SU-DHL-6 (cell line): ENCODE measurements around the gene RILPL2.
"Not testable (repeated sequence)": the region's sequence is repeated elsewhere in the genome, so short reads cannot be mapped to it uniquely, and the experiment has no call there.

Experiments
- H2AFZ ChIP-seq: fragments of 200-600 bp; sonication (generic); 2 replicates; pipeline ENCODE4 v1.6.1; 2014; ENCODE audit warnings: low read depth, mild to moderate bottlenecking, moderate library complexity, mixed read lengths, antibody characterized with exemption, low read length; ENCODE audit not compliant: severe bottlenecking
- H3F3A ChIP-seq: fragments of 200-600 bp; shearing (Covaris generic); 2 replicates; pipeline ENCODE4 v1.6.0; 2016; ENCODE audit warnings: antibody characterized with exemption, mild to moderate bottlenecking; ENCODE audit not compliant: insufficient read depth
- H3K27ac ChIP-seq: fragments of 200-600 bp; sonication (generic); 2 replicates; pipeline ENCODE4 v1.5.1; 2016; ENCODE audit warnings: low read depth, mild to moderate bottlenecking, low read length, moderate library complexity, mixed read lengths
- H3K27me3 ChIP-seq: fragments of 200-600 bp; sonication (generic), shearing (Covaris generic); 2 replicates; pipeline ENCODE4 v1.6.0; 2014; ENCODE audit warnings: mild to moderate bottlenecking, low read length
- H3K36me3 ChIP-seq: fragments of 200-600 bp; sonication (generic); 2 replicates; pipeline ENCODE4 v1.6.1; 2014; ENCODE audit warnings: mild to moderate bottlenecking, low read length, mixed read lengths
- H3K4me2 ChIP-seq: fragments of 300-600, 200-600 bp; shearing (Covaris generic), sonication (generic); 2 replicates; pipeline ENCODE4 v1.6.0; 2014; ENCODE audit warnings: low read length, low read depth, mild to moderate bottlenecking; ENCODE audit not compliant: poor library complexity, severe bottlenecking
- H3K4me3 ChIP-seq: fragments of 200-600 bp; sonication (generic); 2 replicates; pipeline ENCODE4 v1.5.1; 2014; ENCODE audit warnings: antibody characterized with exemption, low read length, mild to moderate bottlenecking, mixed read lengths; ENCODE audit not compliant: insufficient read depth, poor library complexity, severe bottlenecking
- H3K79me2 ChIP-seq: fragments of 200-600 bp; sonication (generic); 2 replicates; pipeline ENCODE4 v1.6.1; 2014; ENCODE audit warnings: mild to moderate bottlenecking, low read length, moderate library complexity; ENCODE audit not compliant: insufficient read depth
- H3K9ac ChIP-seq: fragments of 200-600 bp; sonication (generic); 2 replicates; pipeline ENCODE4 v1.7.0; 2014; ENCODE audit warnings: mild to moderate bottlenecking, low read length
- H3K9me2 ChIP-seq: fragments of 200-600 bp; sonication (generic); replicated peaks from 2 replicates; pipeline ENCODE4 v1.6.1; 2014; ENCODE audit warnings: low read length; ENCODE audit not compliant: insufficient read depth
- H3K9me3 ChIP-seq: fragments of 200-600 bp; sonication (generic); 2 replicates; pipeline ENCODE4 v1.6.1; 2014; ENCODE audit warnings: low read length, mixed read lengths; ENCODE audit not compliant: insufficient read depth
- H4K20me1 ChIP-seq: fragments of 200-600 bp; sonication (generic); 2 replicates; pipeline ENCODE4 v1.6.1; 2014; ENCODE audit warnings: low read depth, mild to moderate bottlenecking, antibody characterized with exemption, low read length, moderate library complexity, mixed read lengths
- EZH2phosphoT487 ChIP-seq: fragments of 200-600 bp; sonication (generic), shearing (Covaris generic); conservative IDR thresholded peaks from 2 replicates; pipeline ENCODE4 v1.6.1; 2018; ENCODE audit warnings: mild to moderate bottlenecking, antibody characterized with exemption, low read length, moderate library complexity, mixed read lengths
- TF ChIP-seq, protein P1 (sequence below): fragments of 200-600 bp; sonication (generic); IDR thresholded peaks from one replicate; pipeline ENCODE4 v1.5.1; 2017; ENCODE audit warnings: antibody characterized with exemption, mild to moderate bottlenecking, low read length, moderate library complexity; ENCODE audit not compliant: insufficient read depth, poor library complexity, severe bottlenecking

RILPL2 gene

DNA sequence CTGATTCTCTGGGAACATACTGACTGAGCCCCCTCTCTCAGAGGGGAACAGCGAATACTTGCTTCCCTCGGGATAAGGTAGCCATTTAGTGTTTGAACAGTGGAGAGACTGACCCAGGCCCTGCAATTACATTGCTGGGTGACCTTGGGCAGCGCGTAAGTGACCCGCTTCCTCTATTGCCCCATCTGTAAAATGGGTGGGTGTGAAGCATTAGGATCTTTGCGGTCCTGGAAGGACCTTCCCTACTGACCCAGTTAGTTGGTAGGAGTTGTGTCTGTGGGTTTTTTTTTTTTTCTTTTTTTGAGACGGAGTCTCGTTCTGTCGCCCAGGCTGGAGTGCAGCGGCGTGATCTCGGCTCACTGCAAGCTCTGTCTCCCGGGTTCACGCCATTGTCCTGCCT is 53.8 kb downstream of the RILPL2 start:
- H3K27me3 ChIP-seq = no peaks in the 10 kb centered on the region
- no peak overlapping the region for H3K9ac ChIP-seq
- H4K20me1 ChIP-seq = no peaks in the 10 kb centered on the region
- H3K27ac ChIP-seq = no peak overlapping the region
- no peak overlapping the region for H3K4me3 ChIP-seq
- H3K4me2 ChIP-seq = no peak overlapping the region
- H3K79me2 ChIP-seq = no peaks in the 10 kb centered on the region
- TF ChIP-seq EZH2phosphoT487 = no peak
- TF ChIP-seq, protein P1, sequence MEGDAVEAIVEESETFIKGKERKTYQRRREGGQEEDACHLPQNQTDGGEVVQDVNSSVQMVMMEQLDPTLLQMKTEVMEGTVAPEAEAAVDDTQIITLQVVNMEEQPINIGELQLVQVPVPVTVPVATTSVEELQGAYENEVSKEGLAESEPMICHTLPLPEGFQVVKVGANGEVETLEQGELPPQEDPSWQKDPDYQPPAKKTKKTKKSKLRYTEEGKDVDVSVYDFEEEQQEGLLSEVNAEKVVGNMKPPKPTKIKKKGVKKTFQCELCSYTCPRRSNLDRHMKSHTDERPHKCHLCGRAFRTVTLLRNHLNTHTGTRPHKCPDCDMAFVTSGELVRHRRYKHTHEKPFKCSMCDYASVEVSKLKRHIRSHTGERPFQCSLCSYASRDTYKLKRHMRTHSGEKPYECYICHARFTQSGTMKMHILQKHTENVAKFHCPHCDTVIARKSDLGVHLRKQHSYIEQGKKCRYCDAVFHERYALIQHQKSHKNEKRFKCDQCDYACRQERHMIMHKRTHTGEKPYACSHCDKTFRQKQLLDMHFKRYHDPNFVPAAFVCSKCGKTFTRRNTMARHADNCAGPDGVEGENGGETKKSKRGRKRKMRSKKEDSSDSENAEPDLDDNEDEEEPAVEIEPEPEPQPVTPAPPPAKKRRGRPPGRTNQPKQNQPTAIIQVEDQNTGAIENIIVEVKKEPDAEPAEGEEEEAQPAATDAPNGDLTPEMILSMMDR = no peak
- H2AFZ ChIP-seq = no peak overlapping the region
- no peaks in the 10 kb centered on the region for H3K9me3 ChIP-seq
- no peaks in the 10 kb centered on the region for H3K9me2 ChIP-seq
- peaks cover 11% of the 10 kb centered on the region for H3F3A ChIP-seq
- no peaks in the 10 kb centered on the region for H3K36me3 ChIP-seq

DNA sequence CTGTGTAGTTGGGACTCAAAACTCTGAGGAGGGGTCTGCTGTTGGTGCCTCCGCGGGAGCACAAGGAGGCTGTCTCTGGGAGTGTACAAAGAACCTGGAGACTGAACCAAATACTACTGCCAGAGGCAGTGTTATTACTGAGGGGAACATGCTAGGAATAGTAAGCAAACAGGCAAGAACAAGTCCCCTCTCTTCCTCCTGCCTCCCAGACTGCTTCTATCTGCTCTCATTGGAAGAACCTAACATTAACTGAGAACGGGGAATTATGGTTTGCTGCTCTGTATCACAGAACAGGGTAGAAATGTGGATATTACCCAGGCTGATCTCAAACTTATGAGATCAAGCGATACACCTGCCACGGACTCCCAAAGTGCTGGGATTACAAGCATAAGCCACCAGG is 57.1 kb downstream of the RILPL2 start:
- Histone ChIP-seq H3K27ac (no peak overlapping the region), H3K27me3 (no peaks in the 10 kb centered on the region), H3K4me2 (no peak overlapping the region), H2AFZ (no peak overlapping the region), H3K9ac (no peak overlapping the region), H3K36me3 (no peaks in the 10 kb centered on the region), H3K9me2 (no peaks in the 10 kb centered on the region), H4K20me1 (no peaks in the 10 kb centered on the region), H3K79me2 (no peaks in the 10 kb centered on the region), H3K9me3 (no peaks in the 10 kb centered on the region), H3K4me3 (no peak overlapping the region), H3F3A (peaks cover 4% of the 10 kb centered on the region; the same call in 1 of the 2 replicates)
- TF ChIP-seq, protein P1 = no peak
- no peak for TF ChIP-seq EZH2phosphoT487

DNA sequence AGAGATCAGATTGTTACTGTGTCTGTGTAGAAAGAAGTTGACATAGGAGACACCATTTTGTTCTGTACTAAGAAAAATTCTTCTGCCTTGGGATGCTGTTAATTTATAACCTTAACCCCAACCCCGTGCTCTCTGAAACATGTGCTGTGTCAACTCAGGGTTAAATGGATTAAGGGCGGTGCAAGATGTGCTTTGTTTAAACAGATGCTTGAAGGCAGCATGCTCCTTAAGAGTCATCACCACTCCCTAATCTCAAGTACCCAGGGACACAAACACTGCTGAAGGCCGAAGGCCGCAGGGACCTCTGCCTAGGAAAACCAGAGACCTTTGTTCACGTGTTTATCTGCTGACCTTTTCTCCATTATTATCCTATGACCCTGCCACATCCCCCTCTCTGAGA is 64.1 kb downstream of the RILPL2 start:
- H3K9me3 ChIP-seq, H3K4me3 ChIP-seq, H3K79me2 ChIP-seq, H3K4me2 ChIP-seq, H4K20me1 ChIP-seq, H3F3A ChIP-seq, H3K36me3 ChIP-seq, H3K27me3 ChIP-seq, H3K9me2 ChIP-seq, H2AFZ ChIP-seq, H3K27ac ChIP-seq, H3K9ac ChIP-seq: not testable (repeated sequence)

DNA sequence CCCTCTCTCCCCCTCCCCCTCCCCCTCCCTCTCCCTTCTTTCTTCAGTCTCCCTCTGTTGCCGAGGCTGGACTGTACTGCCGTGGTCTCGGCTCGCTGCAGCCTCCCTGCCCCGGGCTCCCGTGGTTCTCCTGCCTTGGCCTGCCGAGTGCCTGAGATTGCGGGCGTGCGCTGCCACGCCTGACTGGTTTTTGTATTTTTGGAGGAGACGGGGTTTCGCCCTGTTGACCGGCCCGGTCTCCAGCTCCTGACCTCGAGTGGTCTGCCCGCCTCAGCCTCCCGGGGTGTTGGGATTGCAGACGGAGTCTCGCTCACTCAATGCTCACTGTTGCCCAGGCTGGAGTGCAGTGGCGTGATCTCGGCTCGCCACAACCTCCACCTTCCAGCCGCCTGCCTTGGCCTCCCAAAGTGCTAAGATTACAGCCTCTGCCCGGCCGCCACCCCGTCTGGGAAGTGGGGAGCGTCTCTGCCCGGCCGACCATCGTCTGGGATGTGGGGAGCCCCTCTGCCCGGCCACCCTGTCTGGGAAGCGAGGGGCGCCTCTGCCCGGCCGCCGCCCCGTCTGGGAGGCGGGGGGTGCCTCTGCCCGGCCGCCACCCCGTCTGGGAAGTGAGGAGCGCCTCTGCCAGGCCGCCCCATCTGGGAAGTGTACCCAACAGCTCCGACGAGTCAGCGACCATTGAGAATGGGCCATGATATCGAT is 64.7 kb downstream of the RILPL2 start:
- not testable (repeated sequence) for H4K20me1 ChIP-seq, H3K4me3 ChIP-seq, H3K9me3 ChIP-seq, H3K79me2 ChIP-seq, H3K9me2 ChIP-seq, H3K4me2 ChIP-seq, H3K9ac ChIP-seq, H3K27me3 ChIP-seq, H2AFZ ChIP-seq, H3K36me3 ChIP-seq, H3F3A ChIP-seq, H3K27ac ChIP-seq
